Activated T-cell treated with anti-CD3 and anti-CD28 coated beads for 4 hours (primary cell): ENCODE measurements around the gene B3GNT3.
"Not testable (repeated sequence)": the region's sequence is repeated elsewhere in the genome, so short reads cannot be mapped to it uniquely, and the experiment has no call there.

Experiments
- DNase-seq: peaks from one replicate; pipeline ENCODE4 v3.0.0-alpha.2; 2020

The B3GNT3 gene

DNA sequence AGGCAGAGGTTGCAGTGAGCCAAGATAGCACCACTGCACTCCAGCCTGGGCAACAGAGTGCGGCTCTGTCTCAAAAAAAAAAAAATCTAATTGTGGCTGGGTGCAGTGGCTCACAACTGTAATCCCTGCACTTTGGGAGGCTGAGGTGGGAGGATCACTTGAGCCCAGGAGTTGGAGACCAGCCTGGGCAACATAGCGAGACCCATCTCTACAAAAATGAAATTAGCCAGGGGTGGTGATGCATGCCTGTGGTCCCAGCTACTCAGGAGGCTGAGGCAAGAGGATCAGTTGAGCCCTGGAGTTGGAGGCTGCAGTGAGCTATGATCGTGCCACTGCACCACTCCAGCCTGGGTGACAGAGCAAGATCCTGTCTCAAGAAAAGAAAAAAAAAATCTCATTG, 3.7 kb downstream of the B3GNT3 start:
- not testable (repeated sequence) for DNase-seq

DNA sequence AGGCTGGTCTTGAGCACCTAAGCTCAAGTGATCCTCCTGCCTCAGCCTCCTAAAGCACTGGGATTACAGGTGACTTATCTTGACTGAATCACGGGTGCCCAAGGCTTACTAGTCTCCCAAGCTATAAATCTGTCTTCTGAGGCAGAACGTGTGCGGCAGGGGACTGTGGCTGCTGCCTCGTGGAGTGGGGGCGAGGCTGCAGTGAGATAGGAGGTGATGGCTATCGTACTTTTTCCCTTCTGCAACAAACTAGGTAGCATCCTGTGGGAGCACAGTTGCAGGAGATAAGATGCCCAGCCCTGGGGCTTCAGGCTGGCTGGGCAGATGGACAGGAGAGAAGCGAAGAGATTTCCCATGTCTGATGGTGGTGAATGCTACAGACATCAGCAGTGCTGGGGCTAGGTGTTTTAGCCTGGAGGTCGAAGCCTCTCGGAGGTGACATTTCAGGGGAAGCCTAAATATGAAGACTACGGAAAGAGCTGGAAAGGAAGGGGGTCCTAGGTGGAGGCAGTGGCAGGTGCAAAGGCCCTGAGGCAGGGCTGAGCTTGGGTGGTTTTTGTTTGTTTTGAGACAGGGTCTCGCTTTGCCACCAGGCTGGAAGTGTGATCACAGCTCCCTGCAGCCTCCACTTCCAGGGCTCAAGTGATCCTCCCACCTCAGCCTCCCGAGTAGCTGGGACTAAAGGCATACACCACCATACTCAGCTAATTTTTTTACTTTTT, 7.4 kb downstream of the B3GNT3 start:
- DNase-seq, result no peak

DNA sequence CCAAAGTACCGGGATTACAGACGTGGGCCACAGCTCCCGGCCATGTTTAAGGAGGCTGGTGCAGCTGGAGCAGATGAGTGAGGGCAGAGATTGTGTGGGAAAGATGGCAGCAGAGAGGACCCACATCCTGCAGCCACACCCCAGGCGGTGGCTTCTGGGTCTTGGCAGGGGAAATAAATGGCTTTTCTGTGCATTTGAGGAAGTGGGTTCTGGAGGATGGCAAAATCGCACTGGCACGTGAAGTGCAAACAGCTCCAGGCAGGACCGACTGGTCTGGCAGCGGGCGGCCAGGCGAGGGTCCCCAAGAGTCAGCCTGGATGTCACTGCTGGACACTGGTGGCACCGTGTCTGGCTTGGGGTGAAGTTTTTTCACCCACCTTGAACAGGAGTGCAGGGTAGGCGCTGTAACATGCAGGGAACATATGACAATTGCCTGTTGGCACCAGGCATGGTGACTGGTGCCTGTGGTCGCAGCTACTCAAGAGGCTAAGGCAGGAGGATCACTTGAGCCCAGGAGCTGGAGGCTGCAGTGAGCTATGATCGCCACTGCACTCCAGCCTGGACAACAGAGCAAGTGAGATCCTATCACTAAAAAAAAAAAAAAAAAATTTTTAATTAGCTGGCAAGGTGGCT, 8.4 kb downstream of the B3GNT3 start:
- no peak for DNase-seq

DNA sequence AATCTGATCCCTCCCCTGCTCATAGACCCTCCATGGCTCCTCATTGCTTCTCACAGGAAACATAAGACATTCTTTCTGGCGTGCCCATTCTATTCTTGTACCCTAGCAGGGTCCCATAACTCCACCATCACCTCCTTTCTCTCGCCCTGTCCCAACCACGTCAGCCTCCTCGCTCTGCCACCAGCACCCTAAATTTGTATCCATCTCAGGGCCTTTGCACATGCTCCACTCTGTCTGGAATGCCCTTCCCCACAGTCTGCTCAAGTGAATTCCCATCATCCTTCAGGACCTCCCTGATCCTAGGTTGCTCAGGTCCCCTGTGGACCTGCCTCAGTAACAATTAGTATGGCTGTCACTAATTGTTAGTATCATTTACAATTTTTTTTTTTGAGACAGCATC, 10.5 kb downstream of the B3GNT3 start:
- DNase-seq, result no peak

DNA sequence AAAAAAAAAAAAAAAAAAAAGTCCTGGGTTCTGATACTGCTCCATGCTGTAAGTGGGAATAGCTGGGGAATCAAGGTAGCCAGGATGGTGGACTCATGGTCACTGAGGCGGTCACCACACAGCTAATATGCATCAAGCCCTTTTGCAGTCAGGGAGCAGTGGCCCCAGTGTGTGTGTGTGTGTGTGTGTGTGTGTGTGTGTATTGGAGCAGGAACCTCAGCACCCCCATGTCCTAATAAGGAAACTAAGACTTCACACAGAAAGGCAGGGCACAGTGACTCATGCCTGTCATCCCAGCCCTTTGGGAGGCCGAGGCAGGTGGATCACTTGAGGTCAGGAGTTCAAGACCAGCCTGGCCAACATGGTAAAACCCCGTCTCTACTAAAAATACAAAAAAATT, 12.0 kb downstream of the B3GNT3 start:
- no peak for DNase-seq

DNA sequence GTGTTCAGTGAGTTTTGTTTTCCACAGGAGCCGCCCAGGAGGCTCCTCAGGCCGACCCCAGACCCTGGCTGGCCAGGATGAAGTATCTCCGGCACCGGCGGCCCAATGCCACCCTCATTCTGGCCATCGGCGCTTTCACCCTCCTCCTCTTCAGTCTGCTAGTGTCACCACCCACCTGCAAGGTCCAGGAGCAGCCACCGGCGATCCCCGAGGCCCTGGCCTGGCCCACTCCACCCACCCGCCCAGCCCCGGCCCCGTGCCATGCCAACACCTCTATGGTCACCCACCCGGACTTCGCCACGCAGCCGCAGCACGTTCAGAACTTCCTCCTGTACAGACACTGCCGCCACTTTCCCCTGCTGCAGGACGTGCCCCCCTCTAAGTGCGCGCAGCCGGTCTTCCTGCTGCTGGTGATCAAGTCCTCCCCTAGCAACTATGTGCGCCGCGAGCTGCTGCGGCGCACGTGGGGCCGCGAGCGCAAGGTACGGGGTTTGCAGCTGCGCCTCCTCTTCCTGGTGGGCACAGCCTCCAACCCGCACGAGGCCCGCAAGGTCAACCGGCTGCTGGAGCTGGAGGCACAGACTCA, 12.9 kb downstream of the B3GNT3 start:
- no peak for DNase-seq

DNA sequence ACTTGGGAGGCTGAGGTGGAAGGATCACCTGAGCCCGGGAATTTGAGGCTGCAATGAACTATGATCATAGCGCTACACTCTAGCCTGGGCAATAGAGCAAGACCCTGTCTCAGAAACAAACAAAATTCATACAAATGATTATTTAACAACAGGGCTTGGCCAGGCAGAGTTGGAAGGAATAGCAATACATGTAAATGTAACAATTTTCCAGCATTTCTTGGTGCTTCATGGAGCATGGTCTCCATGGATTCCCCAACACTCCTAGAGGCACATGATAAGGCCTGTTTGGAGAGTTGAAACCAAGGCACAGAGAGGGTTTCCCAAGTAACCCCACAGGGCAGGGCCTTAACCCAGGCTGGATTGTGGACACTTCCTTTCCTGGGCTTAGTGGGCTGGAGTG, 16.2 kb downstream of the B3GNT3 start:
- no peak for DNase-seq

DNA sequence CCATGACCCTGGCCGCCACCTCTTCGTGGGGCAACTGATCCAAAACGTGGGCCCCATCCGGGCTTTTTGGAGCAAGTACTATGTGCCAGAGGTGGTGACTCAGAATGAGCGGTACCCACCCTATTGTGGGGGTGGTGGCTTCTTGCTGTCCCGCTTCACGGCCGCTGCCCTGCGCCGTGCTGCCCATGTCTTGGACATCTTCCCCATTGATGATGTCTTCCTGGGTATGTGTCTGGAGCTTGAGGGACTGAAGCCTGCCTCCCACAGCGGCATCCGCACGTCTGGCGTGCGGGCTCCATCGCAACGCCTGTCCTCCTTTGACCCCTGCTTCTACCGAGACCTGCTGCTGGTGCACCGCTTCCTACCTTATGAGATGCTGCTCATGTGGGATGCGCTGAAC, 16.7 kb downstream of the B3GNT3 start:
- DNase-seq, result no peak

DNA sequence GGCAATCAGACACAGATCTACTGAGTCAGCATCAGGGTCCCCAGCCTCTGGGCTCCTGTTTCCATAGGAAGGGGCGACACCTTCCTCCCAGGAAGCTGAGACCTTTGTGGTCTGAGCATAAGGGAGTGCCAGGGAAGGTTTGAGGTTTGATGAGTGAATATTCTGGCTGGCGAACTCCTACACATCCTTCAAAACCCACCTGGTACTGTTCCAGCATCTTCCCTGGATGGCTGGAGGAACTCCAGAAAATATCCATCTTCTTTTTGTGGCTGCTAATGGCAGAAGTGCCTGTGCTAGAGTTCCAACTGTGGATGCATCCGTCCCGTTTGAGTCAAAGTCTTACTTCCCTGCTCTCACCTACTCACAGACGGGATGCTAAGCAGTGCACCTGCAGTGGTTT, 17.2 kb downstream of the B3GNT3 start:
- DNase-seq, result no peak

DNA sequence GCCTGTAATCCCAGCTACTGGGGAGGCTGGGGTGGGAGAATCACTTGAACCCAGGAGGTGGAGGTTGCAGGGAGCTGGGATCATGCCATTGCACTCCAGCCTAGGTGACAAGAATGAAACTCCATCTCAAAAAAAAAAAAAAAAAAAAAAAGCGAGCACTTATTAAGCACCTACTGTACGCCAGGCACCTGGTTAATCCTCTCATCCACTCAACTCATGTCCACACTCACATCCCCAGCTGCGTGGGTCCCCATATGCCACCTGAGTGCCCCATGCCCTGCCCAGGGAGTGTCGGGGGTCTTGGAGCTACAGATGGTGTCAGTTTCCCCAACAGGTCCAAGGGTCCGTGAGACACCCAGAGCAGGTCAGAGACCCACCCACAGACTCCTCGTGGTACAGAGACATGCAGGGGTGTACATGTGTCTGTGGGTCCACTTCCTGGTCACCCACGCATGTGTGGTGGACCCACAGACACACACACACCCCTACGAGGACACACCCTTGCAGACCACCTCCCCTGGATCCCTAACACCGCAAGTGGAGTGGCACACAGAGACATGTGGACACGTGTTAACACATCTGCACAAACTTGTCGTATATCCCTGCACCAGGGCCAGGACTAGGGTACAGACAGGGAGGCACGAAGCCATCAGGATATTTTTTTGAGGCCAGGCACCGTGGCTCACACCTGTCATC, 22.9 kb downstream of the B3GNT3 start:
- DNase-seq, result no peak

DNA sequence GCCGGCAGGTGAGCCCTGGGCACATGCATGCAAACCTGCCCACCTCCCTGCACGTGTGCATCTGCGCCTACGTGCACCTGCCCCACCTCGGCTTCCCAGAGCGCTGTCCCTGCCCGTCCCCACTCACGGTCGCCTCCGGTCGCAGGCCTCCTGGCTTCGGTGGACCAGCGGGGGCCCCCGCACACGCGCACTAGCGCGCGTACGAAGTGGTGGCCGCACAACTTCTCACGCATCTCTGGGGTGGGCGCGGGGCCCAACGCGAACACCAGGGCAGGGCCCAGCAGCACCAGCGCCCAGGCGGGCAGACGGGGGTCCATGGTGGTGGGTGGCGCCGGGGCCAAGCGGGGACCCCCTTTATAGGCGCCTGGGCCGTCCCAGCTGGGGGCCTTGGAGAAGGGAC, 26.3 kb downstream of the B3GNT3 start, which contains the start of gene INSL3:
Gene INSL3 (minus strand): TSS at position 330 of the 400 bp plus-strand sequence. CDS start 13 bp downstream, at position 317.
- no peak for DNase-seq

DNA sequence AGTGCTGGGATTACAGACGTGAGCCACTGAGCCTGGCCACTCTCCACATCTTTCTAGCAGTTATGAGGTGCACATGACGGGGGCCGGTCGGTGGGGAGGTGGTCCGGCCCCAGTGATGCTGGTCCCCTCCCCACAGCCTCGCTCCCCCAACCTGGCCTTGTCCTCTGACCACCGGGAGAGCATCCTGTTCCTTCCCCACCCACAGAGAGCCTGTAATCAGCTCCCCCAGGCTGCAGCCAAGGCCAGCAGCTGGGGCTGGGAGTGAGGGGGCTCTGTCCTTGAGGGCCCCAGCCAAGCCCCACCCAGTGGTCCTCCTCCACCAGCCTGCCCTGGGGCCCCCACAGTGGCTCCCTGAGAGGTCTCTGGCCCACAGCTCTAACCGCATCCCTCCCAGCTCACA, 29.4 kb downstream of the B3GNT3 start:
- DNase-seq, result no peak

DNA sequence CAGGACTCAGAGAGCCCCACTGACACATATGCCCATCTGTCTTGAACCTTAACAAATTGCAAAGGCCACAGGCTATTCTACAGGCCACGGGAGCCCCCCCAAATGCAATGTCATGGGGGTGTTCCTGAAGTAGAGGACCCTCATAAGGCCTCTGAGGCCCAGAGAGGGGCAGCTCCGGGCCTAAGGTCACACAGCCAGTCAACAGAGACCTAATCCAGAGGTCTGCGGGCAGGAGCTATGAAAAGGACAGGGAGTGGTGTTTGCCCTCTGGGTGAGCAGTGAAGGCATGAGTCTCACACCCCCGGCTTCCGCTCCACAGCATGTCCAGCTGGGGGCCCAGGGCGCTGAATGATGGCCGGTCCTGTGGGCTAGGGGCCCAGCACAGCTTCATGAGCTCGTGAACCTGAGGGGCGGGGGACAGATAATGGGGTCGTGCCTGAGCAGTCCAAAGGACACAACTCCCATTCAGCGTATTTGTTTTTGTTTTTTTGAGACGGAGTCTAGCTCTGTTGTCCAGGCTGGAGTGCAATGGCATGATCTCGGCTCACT, 31.6 kb downstream of the B3GNT3 start:
- no peak for DNase-seq

DNA sequence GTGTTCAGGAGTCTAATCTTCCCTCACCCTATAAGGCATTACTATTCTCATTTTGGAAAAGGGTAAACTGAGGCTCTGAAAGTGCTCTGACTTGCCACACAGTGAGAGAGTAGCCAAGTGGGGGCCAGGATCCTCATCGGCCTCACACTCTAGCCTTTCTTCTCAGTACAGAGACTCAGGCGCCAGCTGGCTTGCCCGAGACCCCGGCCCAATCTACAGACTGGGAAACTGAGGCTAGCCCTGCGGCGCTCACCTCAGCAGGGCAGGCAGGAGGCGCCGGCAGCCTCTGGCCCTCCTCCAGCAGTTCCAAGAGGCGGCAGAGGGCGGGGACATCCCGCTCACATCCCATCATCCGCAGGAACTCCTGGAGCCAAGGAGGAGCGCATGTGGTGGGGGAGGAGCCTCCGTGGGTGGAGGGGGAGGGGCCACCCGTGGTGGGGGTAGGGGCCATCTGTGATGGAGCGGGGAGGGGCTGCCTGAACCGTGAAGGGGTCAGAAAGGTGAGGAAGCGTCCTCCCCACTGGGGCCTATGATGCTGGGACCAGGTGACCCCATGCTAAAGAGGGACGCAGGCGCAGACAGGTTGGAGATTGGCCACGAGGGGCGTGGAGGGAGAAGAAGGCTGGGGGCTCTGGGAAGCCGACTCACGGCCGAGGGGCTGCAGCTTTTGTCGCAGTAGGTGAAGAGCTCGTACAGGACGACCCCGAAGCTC, 35.1 kb downstream of the B3GNT3 start:
- DNase-seq, result no peak

DNA sequence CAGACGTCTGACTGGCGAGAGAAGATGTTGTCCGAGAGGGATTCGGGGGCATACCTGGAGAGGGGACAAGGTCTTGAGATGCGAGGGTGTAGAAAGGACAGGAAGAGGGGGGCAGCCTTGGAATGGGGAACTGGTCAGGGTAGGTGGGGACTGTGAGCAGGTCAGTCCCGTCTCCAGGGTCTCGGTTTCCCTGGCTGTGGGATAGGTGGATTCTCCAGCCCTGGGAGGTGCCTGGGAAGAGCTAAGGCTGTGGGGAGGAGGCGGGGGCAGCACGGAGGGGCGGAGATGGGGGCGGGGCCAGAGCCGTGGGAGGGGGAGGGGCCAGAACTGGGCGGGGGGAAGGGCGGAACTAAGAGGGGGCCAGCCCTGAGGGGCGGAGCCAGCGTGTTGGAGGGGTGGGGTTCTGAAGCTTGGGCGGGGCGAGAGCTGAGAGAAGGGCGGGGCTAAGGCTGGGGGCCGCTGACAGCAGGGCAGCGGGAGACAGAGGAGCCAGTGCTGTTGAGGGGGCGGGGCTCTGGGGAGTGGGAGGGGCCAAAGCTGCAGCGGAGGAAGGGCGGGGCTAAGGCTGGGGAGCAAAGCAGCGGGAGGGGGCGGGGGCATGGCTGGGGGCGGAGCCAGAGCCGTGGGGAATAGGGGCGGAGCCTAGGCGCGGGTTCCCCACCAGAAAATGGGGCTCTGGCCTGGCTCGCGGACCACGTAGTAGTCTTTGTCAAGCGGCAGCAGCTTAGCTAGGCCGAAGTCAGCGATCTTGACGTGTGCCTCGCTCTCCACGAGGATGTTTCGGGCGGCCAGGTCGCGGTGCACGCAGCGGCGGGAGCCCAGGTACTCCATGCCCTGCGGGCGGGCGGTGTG, 35.9 kb downstream of the B3GNT3 start:
- no peak for DNase-seq

DNA sequence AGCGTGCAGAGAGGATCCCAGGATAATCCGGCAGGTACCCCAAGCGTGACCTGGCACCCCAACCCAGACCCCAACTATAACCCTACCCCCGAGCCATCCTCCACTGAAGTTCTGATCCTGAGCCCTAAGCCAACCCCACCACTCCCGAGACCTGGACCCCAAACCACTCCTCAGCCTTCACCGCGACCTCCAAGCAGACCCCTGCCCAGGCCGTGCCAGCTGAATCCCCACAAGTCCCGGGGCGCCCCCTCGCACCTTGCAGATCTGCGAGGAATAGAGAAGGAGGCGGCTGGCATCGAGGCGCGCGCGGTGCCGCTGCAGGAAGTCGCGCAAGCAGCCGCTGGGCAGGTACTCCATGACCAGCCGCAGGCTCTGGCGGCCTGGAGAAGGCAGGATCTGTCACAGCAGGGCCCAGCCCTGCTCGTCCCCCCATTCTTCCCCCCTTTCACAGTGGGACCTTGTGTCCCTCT, 36.5 kb downstream of the B3GNT3 start:
- no peak for DNase-seq

DNA sequence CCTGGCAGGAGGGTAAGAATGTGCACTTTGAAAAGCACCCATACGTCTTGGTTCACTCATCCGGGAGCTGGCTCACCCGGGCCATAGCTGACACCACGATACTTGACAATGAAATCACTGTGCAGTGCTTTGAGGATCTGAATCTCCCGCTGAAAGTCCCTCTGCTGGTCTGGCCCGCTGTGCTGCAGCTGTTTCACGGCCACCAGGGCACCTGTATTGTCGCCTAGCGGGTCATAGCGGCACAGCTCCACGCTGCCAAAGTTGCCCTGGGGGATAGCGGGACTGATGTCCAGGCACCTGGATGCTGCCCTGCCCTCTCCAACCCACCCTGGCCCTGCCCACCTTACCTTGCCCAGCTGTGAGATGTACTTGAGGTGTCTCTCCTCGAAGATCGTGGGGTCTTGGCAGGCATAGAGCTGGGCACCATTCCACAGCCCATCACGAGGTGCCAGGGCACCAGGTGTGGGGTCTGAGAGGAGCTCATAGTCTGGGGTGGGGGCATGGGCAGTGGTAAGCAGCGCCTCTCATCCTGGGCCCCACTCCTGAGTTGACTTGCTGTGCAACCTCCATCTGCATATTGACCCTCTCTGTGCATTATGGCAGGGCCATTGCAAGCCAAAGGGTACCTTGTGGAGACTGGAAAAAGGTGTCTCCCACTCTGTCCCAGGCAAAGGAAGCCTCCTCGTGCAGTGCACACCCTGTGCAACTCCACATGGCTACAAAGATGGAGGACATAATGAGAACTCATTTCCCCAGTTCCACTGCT, 37.7 kb downstream of the B3GNT3 start:
- DNase-seq, result no peak

DNA sequence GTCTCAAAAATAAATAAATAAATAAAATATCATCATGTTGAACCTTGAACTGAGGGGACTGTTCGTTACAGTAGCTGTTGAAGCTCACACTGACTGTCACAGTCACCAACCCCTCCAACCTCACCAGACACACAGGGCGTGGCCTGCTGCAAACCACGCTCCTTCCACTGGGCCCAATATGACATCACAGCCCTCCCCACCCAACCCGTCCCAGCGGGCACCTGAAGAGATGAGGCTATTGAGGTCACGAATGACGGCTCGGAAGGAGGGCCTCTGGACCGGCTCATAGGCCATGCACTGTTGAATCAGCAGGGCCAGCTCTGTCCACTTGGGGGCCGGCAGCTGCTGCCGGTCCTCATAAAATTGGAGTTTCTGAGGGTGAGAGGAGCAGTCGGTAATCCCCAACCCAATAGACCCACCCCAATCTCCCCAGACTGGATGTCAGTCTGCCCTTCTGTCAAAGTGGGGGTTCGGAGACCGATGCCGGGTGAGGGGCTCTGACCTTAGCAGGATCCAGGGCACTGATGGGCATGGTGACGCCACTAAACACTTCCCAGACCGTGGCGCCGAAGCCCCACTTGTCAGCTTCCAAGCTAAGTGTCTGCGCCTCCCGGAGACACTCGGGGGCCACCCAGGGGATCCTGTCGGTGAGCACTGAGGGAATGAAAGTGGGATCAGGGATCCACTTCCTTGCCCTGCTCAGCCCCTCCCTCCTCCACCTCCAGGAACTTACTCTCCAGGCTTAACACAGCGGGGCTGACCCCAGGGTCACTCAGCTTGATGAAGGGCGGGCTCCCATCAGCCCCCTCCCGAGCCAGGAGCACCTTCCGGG, 39.6 kb downstream of the B3GNT3 start:
- DNase-seq, result no peak

DNA sequence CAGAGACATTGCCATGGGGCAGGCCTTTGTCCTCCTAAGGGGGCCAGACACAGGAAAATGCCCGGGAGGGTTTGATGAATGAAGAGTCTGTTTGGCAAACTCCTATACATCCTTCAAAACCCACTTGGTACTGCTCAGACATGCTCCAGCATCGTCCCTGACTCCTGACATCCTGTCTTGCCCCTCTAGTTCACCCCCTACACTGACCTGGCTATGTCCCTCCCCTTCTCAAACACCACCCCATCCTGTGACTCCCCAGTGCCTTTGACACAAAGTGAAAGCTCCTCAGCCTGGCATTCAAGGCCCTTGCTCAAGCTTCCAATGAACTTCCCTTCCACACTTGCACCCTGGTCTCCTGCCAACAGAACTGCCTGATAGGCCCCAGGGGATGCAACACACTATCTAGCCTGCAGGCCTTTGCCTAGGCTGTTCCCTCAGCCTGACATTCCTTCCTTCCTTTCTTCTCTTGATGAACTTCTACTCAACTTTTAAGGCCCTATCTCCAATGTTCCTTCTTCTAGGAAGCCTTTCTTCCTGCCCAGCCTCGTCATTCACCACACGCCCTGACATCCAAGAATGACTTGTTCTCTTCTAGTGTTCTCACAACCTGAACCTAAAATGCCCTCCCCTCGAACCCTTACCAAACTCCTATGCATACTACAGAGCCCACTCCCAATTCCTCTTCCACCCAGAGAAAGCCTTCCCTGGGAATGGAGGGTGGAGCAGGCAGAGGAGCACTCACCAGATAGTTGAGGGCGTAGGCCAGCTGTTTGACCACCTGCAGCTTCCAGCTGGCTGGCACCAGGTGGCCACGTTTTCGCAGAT, 40.5 kb downstream of the B3GNT3 start:
- no peak for DNase-seq
